Measurements from ENCODE around the gene YPEL3. TPM values are rescaled to one million over a fixed set of nuclear protein-coding genes. Genes with fewer than 3 reads are reported as not detected.

Gene YPEL3
- total and polyA plus RNA-seq, 7 donors = 57.6 to 126 (median 106) TPM

DNA sequence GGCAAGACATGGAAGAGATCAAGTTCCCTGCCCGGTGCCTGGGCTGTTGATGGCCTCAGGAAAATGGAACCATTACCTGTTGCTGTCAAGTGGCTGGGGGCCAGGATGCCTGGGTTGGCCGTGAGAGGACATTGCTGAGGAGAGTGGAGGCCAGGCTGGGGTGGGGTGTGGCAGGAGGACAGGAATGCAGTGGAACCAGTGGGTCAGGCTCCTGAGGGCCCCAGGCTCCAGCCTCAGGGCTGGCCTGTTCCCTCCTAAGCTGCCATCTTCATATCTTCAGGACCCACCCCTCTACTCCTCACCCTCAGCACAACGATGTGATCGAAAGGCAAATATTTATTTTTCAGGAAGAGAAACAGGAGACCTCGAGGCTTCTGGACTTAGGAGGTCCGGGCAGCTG is 8.5 kb upstream of the YPEL3 start:
- 46 to 72% methylated on average over 6 of the region's 6 CpGs for WGBS, 2 donors
- H3K36me3 ChIP-seq = peaks cover 0 to 35% (median 17%) of the 10 kb centered on the region in 4 donors
- no peak for DNase-seq
- H3K27ac ChIP-seq = no peak overlapping the region
- no peaks in the 10 kb centered on the region for H3K4me1 ChIP-seq
- no peaks in the 10 kb centered on the region for H3K27me3 ChIP-seq
- TF ChIP-seq, protein P1, sequence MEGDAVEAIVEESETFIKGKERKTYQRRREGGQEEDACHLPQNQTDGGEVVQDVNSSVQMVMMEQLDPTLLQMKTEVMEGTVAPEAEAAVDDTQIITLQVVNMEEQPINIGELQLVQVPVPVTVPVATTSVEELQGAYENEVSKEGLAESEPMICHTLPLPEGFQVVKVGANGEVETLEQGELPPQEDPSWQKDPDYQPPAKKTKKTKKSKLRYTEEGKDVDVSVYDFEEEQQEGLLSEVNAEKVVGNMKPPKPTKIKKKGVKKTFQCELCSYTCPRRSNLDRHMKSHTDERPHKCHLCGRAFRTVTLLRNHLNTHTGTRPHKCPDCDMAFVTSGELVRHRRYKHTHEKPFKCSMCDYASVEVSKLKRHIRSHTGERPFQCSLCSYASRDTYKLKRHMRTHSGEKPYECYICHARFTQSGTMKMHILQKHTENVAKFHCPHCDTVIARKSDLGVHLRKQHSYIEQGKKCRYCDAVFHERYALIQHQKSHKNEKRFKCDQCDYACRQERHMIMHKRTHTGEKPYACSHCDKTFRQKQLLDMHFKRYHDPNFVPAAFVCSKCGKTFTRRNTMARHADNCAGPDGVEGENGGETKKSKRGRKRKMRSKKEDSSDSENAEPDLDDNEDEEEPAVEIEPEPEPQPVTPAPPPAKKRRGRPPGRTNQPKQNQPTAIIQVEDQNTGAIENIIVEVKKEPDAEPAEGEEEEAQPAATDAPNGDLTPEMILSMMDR (IDR thresholded peaks at IDR 0.05) = no peak
- TF ChIP-seq POLR2AphosphoS5 (IDR thresholded peaks at IDR 0.05) (no peak), EP300 (IDR thresholded peaks at IDR 0.05) (no peak), POLR2A (IDR thresholded peaks at IDR 0.05) (no peak)
- no peak overlapping the region for H3K4me3 ChIP-seq
- intact Hi-C loops (cut with DNase I) = no loop called here
- no peaks in the 10 kb centered on the region for H3K9me3 ChIP-seq

DNA sequence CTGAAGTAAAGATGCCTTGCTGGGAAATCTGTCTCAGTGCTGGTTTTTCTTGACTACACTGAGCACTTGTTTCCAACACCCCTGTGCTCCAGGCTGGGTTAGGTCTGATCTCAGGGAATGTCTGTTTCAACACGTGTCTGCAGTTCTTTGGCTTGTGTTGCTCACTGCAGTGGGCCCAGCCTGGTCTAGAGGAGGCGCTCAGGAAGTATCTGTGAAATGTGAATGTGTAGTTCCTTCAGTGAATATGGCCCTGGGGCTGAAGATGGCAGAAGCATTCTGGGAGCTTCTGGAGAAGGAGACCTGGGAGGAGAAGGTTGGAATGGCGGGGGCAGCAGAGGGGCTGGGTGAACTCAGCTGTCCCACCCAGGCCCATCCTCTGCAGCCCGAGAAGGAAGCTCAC is 8.1 kb upstream of the YPEL3 start:
- no peak for DNase-seq
- H3K27me3 ChIP-seq = no peaks in the 10 kb centered on the region
- H3K27ac ChIP-seq = no peak overlapping the region
- H3K4me1 ChIP-seq = no peaks in the 10 kb centered on the region
- TF ChIP-seq EP300 (IDR thresholded peaks at IDR 0.05) = no peak
- TF ChIP-seq, protein P1 (IDR thresholded peaks at IDR 0.05) = no peak
- no peak for TF ChIP-seq POLR2AphosphoS5 (IDR thresholded peaks at IDR 0.05)
- TF ChIP-seq POLR2A (IDR thresholded peaks at IDR 0.05) = no peak
- H3K4me3 ChIP-seq = no peak overlapping the region
- H3K9me3 ChIP-seq = no peaks in the 10 kb centered on the region
- intact Hi-C loops (cut with DNase I) = no loop called here
- WGBS, 2 donors = 86 to 88% methylated on average over 4 of the region's 4 CpGs
- peaks cover 0 to 31% (median 15%) of the 10 kb centered on the region in 4 donors for H3K36me3 ChIP-seq

DNA sequence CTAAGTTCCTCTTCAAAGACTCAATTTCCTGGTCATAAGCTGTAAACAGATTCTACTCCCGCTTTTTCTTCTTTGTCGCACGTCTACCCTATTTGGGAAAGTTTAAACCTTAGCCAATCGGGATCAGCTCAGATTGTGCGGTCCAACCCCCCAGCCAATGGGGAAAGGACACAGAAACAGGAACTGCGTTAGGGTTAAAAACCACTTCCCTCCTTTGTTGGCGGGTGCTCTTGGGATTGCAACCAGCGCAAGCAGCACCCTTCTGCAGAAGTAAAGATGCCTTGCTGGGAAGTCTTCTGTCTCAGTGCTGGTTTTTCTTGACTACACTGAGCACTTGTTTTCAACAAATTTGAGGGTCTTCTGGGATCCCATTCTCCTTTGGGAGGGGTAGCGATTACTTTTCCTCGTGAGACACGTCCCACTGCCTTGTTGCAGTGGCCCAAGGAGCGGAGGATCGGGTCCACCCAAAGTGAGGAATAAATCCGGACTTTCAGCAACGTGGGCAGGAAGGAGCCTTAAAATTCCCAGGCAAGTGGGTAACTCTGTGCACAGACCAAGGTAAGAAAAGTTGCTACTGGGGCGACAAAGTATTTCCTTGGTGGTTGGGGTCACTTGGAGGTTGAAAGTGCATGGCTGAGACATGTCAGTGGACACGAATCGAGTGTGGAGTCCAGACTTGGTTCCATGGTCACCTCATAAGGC is 1.0 kb upstream of the YPEL3 start:
- Histone ChIP-seq H3K27me3 (no peaks in the 10 kb centered on the region), H3K4me1 (peaks cover 0 to 39% (median 37%) of the 10 kb centered on the region in 4 donors), H3K9me3 (peaks cover 0 to 6% (median 4%) of the 10 kb centered on the region in 4 donors), H3K36me3 (peaks cover 0 to 23% (median 10%) of the 10 kb centered on the region in 4 donors), H3K27ac (peak overlapping the region; percentile 92 to 97 (median 96)), H3K4me3 (peak overlapping the region in 2 of 4 donors; percentile 88 to 90)
- 94 to 97% methylated on average over 18 of the region's 18 CpGs for WGBS, 2 donors
- no peak for DNase-seq
- TF ChIP-seq POLR2A (IDR thresholded peaks at IDR 0.05) (no peak), EP300 (IDR thresholded peaks at IDR 0.05) (no peak), POLR2AphosphoS5 (IDR thresholded peaks at IDR 0.05) (no peak)
- TF ChIP-seq, protein P1 (IDR thresholded peaks at IDR 0.05) = no peak
- intact Hi-C loops (cut with DNase I) = loop anchor here (2.0 to 10.0 kb wide), 7 partner anchors 26 to 1358 kb away; partner anchors contain the start of genes ARMC5, FBRS, HIRIP3 and INO80E

GRCh38 chr16:30095166-30096078 is 591 bp downstream of the YPEL3 start:
- H3K4me1 ChIP-seq = peaks cover 0 to 51% (median 48%) of the 10 kb centered on the region in 4 donors
- H3K27ac ChIP-seq = peak overlapping the region; percentile 92 to 97 (median 96)
- TF ChIP-seq EP300 (IDR thresholded peaks at IDR 0.05) (no peak), POLR2AphosphoS5 (IDR thresholded peaks at IDR 0.05) (no peak), POLR2A (IDR thresholded peaks at IDR 0.05) (no peak)
- TF ChIP-seq, protein P1 (IDR thresholded peaks at IDR 0.05) = no peak
- no peaks in the 10 kb centered on the region for H3K27me3 ChIP-seq
- 4 to 11% methylated on average over 47 of the region's 47 CpGs for WGBS, 2 donors
- intact Hi-C loops (cut with DNase I) = loop anchor here (2.0 to 10.0 kb wide), 7 partner anchors 27 to 1359 kb away; partner anchors contain the start of genes ARMC5, FBRS, HIRIP3 and INO80E
- H3K36me3 ChIP-seq = peaks cover 0 to 23% (median 10%) of the 10 kb centered on the region in 4 donors
- DNase-seq = no peak
- peak overlapping the region; percentile 80 to 90 (median 88) for H3K4me3 ChIP-seq
- H3K9me3 ChIP-seq = peaks cover 0 to 6% (median 4%) of the 10 kb centered on the region in 4 donors

All from sigmoid colon (tissue), 7 donors.